Measurements from ENCODE around the gene TUBA4B.
"Not testable (repeated sequence)": the region's sequence is repeated elsewhere in the genome, so short reads cannot be mapped to it uniquely, and the experiment has no call there.

The TUBA4B gene

GRCh38 chr2:219293736-219294231, 40.7 kb downstream of the TUBA4B start:
- DNase-seq: no peak

- no peak for DNase-seq
Observed at GRCh38 chr2:219294356-219295351, 41.6 kb downstream of the TUBA4B start.

- DNase-seq: no peak
Observed at GRCh38 chr2:219296142-219296541, 43.1 kb downstream of the TUBA4B start.

- DNase-seq: no peak
Observed at GRCh38 chr2:219296631-219297391, 43.8 kb downstream of the TUBA4B start.

GRCh38 chr2:219297766-219298456, 44.9 kb downstream of the TUBA4B start:
- no peak for DNase-seq

GRCh38 chr2:219298759-219299371, 45.8 kb downstream of the TUBA4B start:
- DNase-seq: peak; percentile 34

- DNase-seq: no peak
Observed at GRCh38 chr2:219299372-219299760, 46.3 kb downstream of the TUBA4B start.

- no peak for DNase-seq
Observed at GRCh38 chr2:219300022-219300421, 47.0 kb downstream of the TUBA4B start.

GRCh38 chr2:219302412-219302968, 49.4 kb downstream of the TUBA4B start:
- DNase-seq: no peak

- DNase-seq: no peak
Observed at GRCh38 chr2:219304223-219304622, 51.2 kb downstream of the TUBA4B start.

- DNase-seq: no peak
Observed at GRCh38 chr2:219306047-219306446, 53.0 kb downstream of the TUBA4B start.

- DNase-seq: no peak
Observed at GRCh38 chr2:219308142-219309101, 55.4 kb downstream of the TUBA4B start.

GRCh38 chr2:219309278-219309677, 56.2 kb downstream of the TUBA4B start, which contains the start of gene PTPRN:
PTPRN (minus strand) TSS chr2:219309401; CDS start chr2:219309332, 69 bp downstream.
- DNase-seq: peak; percentile 75

- DNase-seq: not testable (repeated sequence)
Observed at GRCh38 chr2:219312683-219313263, 59.7 kb downstream of the TUBA4B start.

- DNase-seq: no peak
Observed at GRCh38 chr2:219314804-219315468, 61.9 kb downstream of the TUBA4B start.

All from NCI-H446 treated with DMSO at 0.1 percent for 48 hours (cell line).